T-helper 22 cell (primary cell): Measurements from ENCODE around the gene ATP2B2.
"Not testable (repeated sequence)": the region's sequence is repeated elsewhere in the genome, so short reads cannot be mapped to it uniquely, and the experiment has no call there.

ENCODE experiments used
- DNase-seq: peaks from one replicate; pipeline ENCODE4 v3.0.0-alpha.2; 2020; ENCODE audit warnings: low read depth

Gene ATP2B2

GRCh38 chr3:10505050-10505790 is at the start of gene ATP2B2:
Gene ATP2B2, minus strand, starts transcription at chr3:10505586. Its CDS starts 56,043 bp downstream, at chr3:10449543.
- DNase-seq: no peak

- DNase-seq: no peak
Measured at GRCh38 chr3:10554746-10555145, 49.4 kb upstream of the ATP2B2 start.

- no peak for DNase-seq
Measured at GRCh38 chr3:10554236-10554611, 48.8 kb upstream of the ATP2B2 start.

- DNase-seq: no peak
Measured at GRCh38 chr3:10553591-10554235, 48.3 kb upstream of the ATP2B2 start.

GRCh38 chr3:10552631-10552943 is 47.2 kb upstream of the ATP2B2 start:
- DNase-seq: no peak

GRCh38 chr3:10551821-10552630 is 46.6 kb upstream of the ATP2B2 start:
- DNase-seq: peak; percentile 55

- no peak for DNase-seq
Measured at GRCh38 chr3:10551139-10551538, 45.8 kb upstream of the ATP2B2 start.

- no peak for DNase-seq
Measured at GRCh38 chr3:10550705-10551104, 45.3 kb upstream of the ATP2B2 start.

- no peak for DNase-seq
Measured at GRCh38 chr3:10549617-10550230, 44.3 kb upstream of the ATP2B2 start.

- no peak for DNase-seq
Measured at GRCh38 chr3:10548992-10549391, 43.6 kb upstream of the ATP2B2 start.

- DNase-seq: no peak
Measured at GRCh38 chr3:10547841-10548783, 42.7 kb upstream of the ATP2B2 start.

GRCh38 chr3:10547413-10547812 is 42.0 kb upstream of the ATP2B2 start:
- no peak for DNase-seq

- DNase-seq: no peak
Measured at GRCh38 chr3:10546820-10547263, 41.5 kb upstream of the ATP2B2 start.

- DNase-seq: no peak
Measured at GRCh38 chr3:10546181-10546624, 40.8 kb upstream of the ATP2B2 start.

GRCh38 chr3:10542518-10542917 is 37.1 kb upstream of the ATP2B2 start:
- DNase-seq: no peak

GRCh38 chr3:10540347-10540746 is 35.0 kb upstream of the ATP2B2 start:
- not testable (repeated sequence) for DNase-seq

- DNase-seq: no peak
Measured at GRCh38 chr3:10534066-10534465, 28.7 kb upstream of the ATP2B2 start.

- no peak for DNase-seq
Measured at GRCh38 chr3:10533737-10534023, 28.3 kb upstream of the ATP2B2 start.

- DNase-seq: no peak
Measured at GRCh38 chr3:10532939-10533736, 27.8 kb upstream of the ATP2B2 start.

GRCh38 chr3:10531031-10531430 is 25.6 kb upstream of the ATP2B2 start:
- no peak for DNase-seq

- DNase-seq: no peak
Measured at GRCh38 chr3:10530241-10530640, 24.9 kb upstream of the ATP2B2 start.
